ENCODE results near the gene NCOR2.

NCOR2 gene

DNA sequence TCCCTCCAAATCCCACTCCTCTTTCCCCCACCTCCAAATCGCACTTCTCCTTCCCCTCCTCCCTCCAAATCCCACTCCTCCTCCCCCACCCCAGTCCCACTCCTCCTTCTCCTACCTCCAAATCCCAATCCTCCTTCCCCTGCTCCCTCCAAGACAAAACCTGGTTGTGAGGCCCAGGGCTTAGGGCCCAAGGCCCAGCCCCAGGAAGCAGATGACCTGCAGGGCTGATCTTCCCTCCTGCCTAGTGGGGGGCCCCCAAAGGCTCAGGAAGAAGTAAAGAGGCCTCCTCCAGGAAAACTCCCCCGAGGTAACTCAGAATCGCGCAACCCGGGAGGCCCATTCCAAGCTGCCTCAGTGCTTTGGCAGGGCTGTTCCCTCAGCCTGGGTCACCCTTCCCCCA, 34.4 kb downstream of the NCOR2 start:
- H3K27me3 ChIP-seq (ENCODE audit: control insufficient read depth, insufficient read depth, low read length) = no peaks in the 10 kb centered on the region
- H3K9me3 ChIP-seq (ENCODE audit: control insufficient read depth, insufficient read depth, low read length) = no peaks in the 10 kb centered on the region
- H3K36me3 ChIP-seq (ENCODE audit: control insufficient read depth, insufficient read depth, low read length) = no peaks in the 10 kb centered on the region
- no peak overlapping the region for H3K27ac ChIP-seq (ENCODE audit: low read length)
- WGBS (ENCODE audit: insufficient coverage, insufficient read length) = 100% methylated on average over 1 of the region's 5 CpGs
- DNase-seq (ENCODE audit: low read depth, low spot score) = no peak
- H3K4me1 ChIP-seq (ENCODE audit: control insufficient read depth, insufficient read depth, low read length) = peaks cover 5% of the 10 kb centered on the region
- H3K4me3 ChIP-seq (ENCODE audit: low read length) = no peak overlapping the region

DNA sequence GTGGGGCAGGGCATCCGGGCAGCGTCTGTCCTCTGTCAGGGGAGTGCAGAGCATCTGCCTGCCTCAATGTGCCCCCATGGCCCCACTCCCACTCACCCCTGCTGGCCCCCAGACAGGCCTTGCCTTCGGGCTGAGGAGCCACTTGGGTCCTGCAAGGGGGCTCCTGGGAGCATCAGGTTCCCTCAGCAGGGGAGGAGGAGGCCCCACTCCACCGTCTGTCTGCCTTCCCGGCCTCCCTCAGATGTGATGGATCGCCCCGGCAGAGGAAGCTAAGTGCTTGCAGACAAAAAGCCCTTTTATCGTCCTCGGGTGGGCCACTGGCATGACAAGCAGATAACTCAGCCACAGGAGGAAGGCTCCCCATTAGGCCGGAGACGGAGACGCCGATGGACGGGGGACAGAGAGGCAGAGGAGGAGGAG, 35.1 kb downstream of the NCOR2 start:
- WGBS (ENCODE audit: insufficient coverage, insufficient read length) = no CpG with 5 or more reads among the region's 14 CpGs
- H3K27ac ChIP-seq (ENCODE audit: low read length) = no peak overlapping the region
- H3K4me1 ChIP-seq (ENCODE audit: control insufficient read depth, insufficient read depth, low read length) = peaks cover 5% of the 10 kb centered on the region

GRCh38 chr12:124531906-124532305, 35.5 kb downstream of the NCOR2 start:
- H3K4me1 ChIP-seq (ENCODE audit: control insufficient read depth, insufficient read depth, low read length) = peaks cover 5% of the 10 kb centered on the region
- DNase-seq (ENCODE audit: low read depth, low spot score) = no peak
- no peaks in the 10 kb centered on the region for H3K9me3 ChIP-seq (ENCODE audit: control insufficient read depth, insufficient read depth, low read length)
- H3K36me3 ChIP-seq (ENCODE audit: control insufficient read depth, insufficient read depth, low read length) = no peaks in the 10 kb centered on the region
- WGBS (ENCODE audit: insufficient coverage, insufficient read length) = no CpG with 5 or more reads among the region's 11 CpGs
- H3K27me3 ChIP-seq (ENCODE audit: control insufficient read depth, insufficient read depth, low read length) = no peaks in the 10 kb centered on the region
- H3K27ac ChIP-seq (ENCODE audit: low read length) = no peak overlapping the region
- no peak overlapping the region for H3K4me3 ChIP-seq (ENCODE audit: low read length)

More for the DNA sequence above, 35.1 kb downstream of the NCOR2 start:
- Histone ChIP-seq H3K36me3 (ENCODE audit: control insufficient read depth, insufficient read depth, low read length) (no peaks in the 10 kb centered on the region), H3K27me3 (ENCODE audit: control insufficient read depth, insufficient read depth, low read length) (no peaks in the 10 kb centered on the region), H3K9me3 (ENCODE audit: control insufficient read depth, insufficient read depth, low read length) (no peaks in the 10 kb centered on the region), H3K4me3 (ENCODE audit: low read length) (no peak overlapping the region)
- DNase-seq (ENCODE audit: low read depth, low spot score) = no peak

DNA sequence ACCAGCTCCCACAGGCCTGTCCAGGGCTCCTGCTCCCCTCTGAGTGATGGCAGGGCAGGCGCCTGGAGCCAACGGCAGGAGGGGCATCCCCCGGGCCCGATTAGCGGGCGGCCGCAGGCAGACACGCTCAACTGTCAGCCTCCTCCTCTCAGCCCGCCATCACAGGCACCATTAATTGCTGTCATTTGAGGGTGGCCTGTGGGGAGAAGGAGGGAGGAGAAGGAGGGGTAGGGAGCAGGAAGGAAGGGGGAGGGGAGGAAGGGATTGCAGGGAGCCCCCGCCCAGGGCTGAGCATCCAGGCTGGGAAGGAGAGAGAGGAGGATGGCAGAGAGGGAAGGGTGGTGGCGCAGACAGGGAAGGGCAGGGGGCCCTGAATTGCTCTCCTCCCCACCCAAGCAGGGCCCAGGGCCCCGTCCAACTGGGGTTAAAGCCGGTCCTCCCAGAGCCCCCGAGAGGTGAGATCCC, 36.1 kb downstream of the NCOR2 start:
- no peaks in the 10 kb centered on the region; the same call in 1 of the 2 replicates for H3K36me3 ChIP-seq (ENCODE audit: control insufficient read depth, insufficient read depth, low read length)
- H3K9me3 ChIP-seq (ENCODE audit: control insufficient read depth, insufficient read depth, low read length) = no peaks in the 10 kb centered on the region
- no peak for DNase-seq (ENCODE audit: low read depth, low spot score)
- H3K4me1 ChIP-seq (ENCODE audit: control insufficient read depth, insufficient read depth, low read length) = peaks cover 5% of the 10 kb centered on the region
- no peak overlapping the region for H3K4me3 ChIP-seq (ENCODE audit: low read length)
- WGBS (ENCODE audit: insufficient coverage, insufficient read length) = no CpG with 5 or more reads among the region's 14 CpGs
- no peak overlapping the region for H3K27ac ChIP-seq (ENCODE audit: low read length)
- no peaks in the 10 kb centered on the region for H3K27me3 ChIP-seq (ENCODE audit: control insufficient read depth, insufficient read depth, low read length)

GRCh38 chr12:124530637-124531263, 36.7 kb downstream of the NCOR2 start:
- Histone ChIP-seq H3K4me1 (ENCODE audit: control insufficient read depth, insufficient read depth, low read length) (peaks cover 5% of the 10 kb centered on the region), H3K36me3 (ENCODE audit: control insufficient read depth, insufficient read depth, low read length) (no peaks in the 10 kb centered on the region; the same call in 1 of the 2 replicates), H3K27me3 (ENCODE audit: control insufficient read depth, insufficient read depth, low read length) (no peaks in the 10 kb centered on the region), H3K27ac (ENCODE audit: low read length) (no peak overlapping the region), H3K9me3 (ENCODE audit: control insufficient read depth, insufficient read depth, low read length) (no peaks in the 10 kb centered on the region), H3K4me3 (ENCODE audit: low read length) (no peak overlapping the region)
- no CpG with 5 or more reads among the region's 9 CpGs for WGBS (ENCODE audit: insufficient coverage, insufficient read length)
- no peak for DNase-seq (ENCODE audit: low read depth, low spot score)

GRCh38 chr12:124529565-124530276, 37.7 kb downstream of the NCOR2 start:
- DNase-seq (ENCODE audit: low read depth, low spot score) = no peak
- Histone ChIP-seq H3K36me3 (ENCODE audit: control insufficient read depth, insufficient read depth, low read length) (no peaks in the 10 kb centered on the region; the same call in 1 of the 2 replicates), H3K4me1 (ENCODE audit: control insufficient read depth, insufficient read depth, low read length) (peaks cover 5% of the 10 kb centered on the region), H3K4me3 (ENCODE audit: low read length) (no peak overlapping the region), H3K27ac (ENCODE audit: low read length) (no peak overlapping the region), H3K27me3 (ENCODE audit: control insufficient read depth, insufficient read depth, low read length) (no peaks in the 10 kb centered on the region), H3K9me3 (ENCODE audit: control insufficient read depth, insufficient read depth, low read length) (no peaks in the 10 kb centered on the region)
- no CpG with 5 or more reads among the region's 6 CpGs for WGBS (ENCODE audit: insufficient coverage, insufficient read length)

GRCh38 chr12:124527861-124528561, 39.4 kb downstream of the NCOR2 start:
- H3K27ac ChIP-seq (ENCODE audit: low read length) = no peak overlapping the region

DNA sequence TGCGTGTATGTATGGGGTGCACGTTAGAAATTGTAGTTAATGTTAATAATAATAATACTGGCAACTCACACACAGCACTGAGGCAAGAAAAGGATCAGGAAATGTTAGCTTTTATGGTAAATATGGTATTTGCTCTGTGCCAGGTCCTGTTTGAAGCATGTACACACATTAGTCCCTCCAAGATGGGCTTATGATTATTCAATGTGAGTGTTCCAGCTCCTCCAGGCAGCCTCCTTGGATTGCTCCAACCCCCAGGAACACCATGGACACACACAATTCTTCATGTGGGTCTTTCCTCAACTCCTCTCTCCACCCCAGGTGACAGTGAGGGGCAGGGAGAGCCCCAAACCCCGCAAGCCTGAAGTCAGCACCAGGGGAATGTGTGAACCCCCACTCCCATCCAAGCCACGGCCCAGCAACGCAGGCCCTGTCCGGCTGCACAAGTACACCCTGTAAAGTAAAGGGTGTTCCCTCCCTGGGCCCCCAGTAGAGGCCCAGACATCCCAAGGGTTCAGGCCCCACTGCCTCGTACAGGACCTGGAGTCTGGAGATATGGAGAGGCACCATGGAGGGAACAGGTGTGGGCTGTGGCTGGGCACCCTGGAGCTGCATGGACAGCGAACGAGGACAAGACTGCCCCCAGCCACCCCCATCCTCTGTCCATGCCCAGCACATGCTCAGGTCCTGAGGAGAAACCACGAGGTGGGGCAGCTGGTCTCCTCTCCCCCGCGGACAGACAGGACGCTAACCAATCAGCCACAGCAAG, 41.3 kb downstream of the NCOR2 start:
- H3K27ac ChIP-seq (ENCODE audit: low read length) = no peak overlapping the region
- H3K9me3 ChIP-seq (ENCODE audit: control insufficient read depth, insufficient read depth, low read length) = no peaks in the 10 kb centered on the region
- no peak for DNase-seq (ENCODE audit: low read depth, low spot score)
- no peaks in the 10 kb centered on the region; the same call in 1 of the 2 replicates for H3K4me1 ChIP-seq (ENCODE audit: control insufficient read depth, insufficient read depth, low read length)
- no peak overlapping the region for H3K4me3 ChIP-seq (ENCODE audit: low read length)
- WGBS (ENCODE audit: insufficient coverage, insufficient read length) = no CpG with 5 or more reads among the region's 13 CpGs
- no peaks in the 10 kb centered on the region; the same call in 1 of the 2 replicates for H3K36me3 ChIP-seq (ENCODE audit: control insufficient read depth, insufficient read depth, low read length)
- H3K27me3 ChIP-seq (ENCODE audit: control insufficient read depth, insufficient read depth, low read length) = no peaks in the 10 kb centered on the region

More at GRCh38 chr12:124527861-124528561, 39.4 kb downstream of the NCOR2 start:
- H3K27me3 ChIP-seq (ENCODE audit: control insufficient read depth, insufficient read depth, low read length) = no peaks in the 10 kb centered on the region
- no peak for DNase-seq (ENCODE audit: low read depth, low spot score)
- no peaks in the 10 kb centered on the region; the same call in 1 of the 2 replicates for H3K4me1 ChIP-seq (ENCODE audit: control insufficient read depth, insufficient read depth, low read length)
- WGBS (ENCODE audit: insufficient coverage, insufficient read length) = no CpG with 5 or more reads among the region's 20 CpGs
- no peaks in the 10 kb centered on the region for H3K9me3 ChIP-seq (ENCODE audit: control insufficient read depth, insufficient read depth, low read length)
- no peak overlapping the region for H3K4me3 ChIP-seq (ENCODE audit: low read length)
- H3K36me3 ChIP-seq (ENCODE audit: control insufficient read depth, insufficient read depth, low read length) = no peaks in the 10 kb centered on the region; the same call in 1 of the 2 replicates

- no peaks in the 10 kb centered on the region for H3K27me3 ChIP-seq (ENCODE audit: control insufficient read depth, insufficient read depth, low read length)
- WGBS (ENCODE audit: insufficient coverage, insufficient read length) = no CpG with 5 or more reads among the region's 14 CpGs
- H3K9me3 ChIP-seq (ENCODE audit: control insufficient read depth, insufficient read depth, low read length) = no peaks in the 10 kb centered on the region
- H3K27ac ChIP-seq (ENCODE audit: low read length) = no peak overlapping the region
- H3K36me3 ChIP-seq (ENCODE audit: control insufficient read depth, insufficient read depth, low read length) = no peaks in the 10 kb centered on the region; the same call in 1 of the 2 replicates
- no peak overlapping the region for H3K4me3 ChIP-seq (ENCODE audit: low read length)
- H3K4me1 ChIP-seq (ENCODE audit: control insufficient read depth, insufficient read depth, low read length) = no peaks in the 10 kb centered on the region; the same call in 1 of the 2 replicates
- DNase-seq (ENCODE audit: low read depth, low spot score) = no peak
Measured at GRCh38 chr12:124525455-124525854, 42.0 kb downstream of the NCOR2 start.
